Activated T-helper 1 cell treated with anti-CD3 and anti-CD28 coated beads, Interleukin-2, amount 50 U/mL, for 16 hours (primary cell): ENCODE results near the gene IRX6.

ENCODE experiments used
- DNase-seq, 2 donors: peaks; one replicate each; pipeline ENCODE4 v3.0.0-alpha.2; 2020; ENCODE audit warnings: low read depth in 1 of 2, low spot score in 1 of 2

IRX6 gene

DNA sequence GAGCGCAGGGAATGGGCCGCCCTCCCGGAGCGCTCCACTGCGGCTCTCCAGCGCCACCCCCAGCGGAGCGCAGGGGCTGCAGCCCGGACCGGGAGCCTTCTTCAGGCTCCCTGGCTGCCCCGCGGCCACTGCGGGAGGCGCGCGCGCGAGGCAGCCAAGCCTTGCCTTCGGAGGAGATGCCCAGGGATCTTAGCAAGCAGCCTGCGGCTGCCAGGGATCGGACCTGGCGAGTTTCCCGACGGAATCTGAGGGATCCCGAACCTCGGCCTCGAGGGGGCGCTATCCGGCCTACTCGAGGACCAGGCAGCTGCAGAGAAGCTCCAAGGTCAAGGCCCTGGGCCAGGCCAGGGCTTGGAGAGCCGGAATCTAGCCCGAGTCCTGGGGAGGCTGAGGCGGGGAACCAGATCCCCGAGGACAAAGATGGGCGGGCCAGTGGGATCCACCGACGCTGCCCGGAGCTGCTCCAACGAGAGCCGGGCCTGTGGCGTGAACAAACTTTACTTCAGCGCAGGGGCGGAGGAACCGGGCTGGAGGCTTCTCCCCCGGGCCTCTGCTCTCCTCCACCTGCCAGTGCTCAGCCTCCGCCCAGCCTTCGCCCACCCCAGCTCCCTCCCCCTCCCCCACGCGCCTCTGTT is at the start of gene IRX6:
Gene IRX6 (plus strand): TSS at position 567 of the 635 bp plus-strand sequence. CDS start 889 bp downstream, outside the sequence.
- DNase-seq: no peak

DNA sequence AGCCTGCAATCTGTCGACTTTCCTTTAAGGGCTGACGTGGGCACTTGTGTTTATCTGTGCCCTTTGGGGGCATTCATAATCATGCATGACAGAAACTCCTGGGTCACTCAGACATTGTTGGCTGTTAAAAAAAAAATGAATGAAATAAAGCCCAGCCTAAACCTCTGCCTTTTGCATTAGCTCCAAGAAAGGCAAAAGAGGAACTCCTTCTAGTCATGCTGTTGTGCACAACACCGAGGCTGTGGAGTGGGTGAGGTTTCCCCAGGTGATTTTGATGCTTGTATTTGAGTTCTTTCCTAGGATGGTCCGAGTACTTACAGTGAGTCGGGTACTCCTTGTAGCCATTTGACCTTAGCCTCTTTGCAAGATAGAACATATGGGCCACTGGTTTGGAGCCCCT is 49.6 kb upstream of the IRX6 start:
- DNase-seq: no peak

DNA sequence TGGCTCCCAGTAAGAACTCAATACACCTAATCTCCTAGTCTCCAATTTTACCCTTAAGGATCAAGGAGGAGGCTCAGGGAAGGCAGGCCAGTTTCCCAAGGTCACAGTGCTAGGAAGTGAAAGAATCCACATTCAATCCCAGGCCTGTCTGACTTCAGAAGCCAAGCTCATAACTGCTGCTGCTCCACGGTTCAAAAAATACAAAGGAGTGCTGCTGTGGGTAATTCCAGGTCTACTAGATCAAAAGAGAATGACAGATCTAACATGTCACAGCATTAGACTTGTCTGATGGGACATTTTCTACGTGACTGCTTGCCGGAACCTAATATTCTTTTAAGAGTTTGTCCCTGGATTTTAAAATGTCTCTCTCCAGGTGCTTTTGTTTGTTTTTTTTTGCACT is 48.8 kb upstream of the IRX6 start:
- no peak for DNase-seq

DNA sequence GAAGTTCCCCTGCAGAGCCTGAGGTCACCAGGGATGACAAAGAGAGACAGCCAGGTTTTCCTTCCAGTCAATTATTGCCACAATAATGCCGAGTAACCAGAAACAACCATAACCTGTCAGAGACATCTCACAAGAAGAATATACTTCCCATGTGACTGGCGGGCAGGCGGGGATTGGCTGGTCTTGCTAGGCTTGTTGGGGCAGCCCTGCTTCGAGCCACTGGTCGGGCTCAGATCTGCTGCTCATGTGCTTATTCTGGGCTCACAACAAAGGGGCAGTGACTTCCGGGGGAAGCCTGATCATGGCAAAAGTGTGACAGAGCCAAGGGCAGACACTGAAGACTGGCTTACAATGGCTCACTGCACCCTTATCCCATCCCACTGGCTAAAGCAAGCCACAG is 48.1 kb upstream of the IRX6 start:
- no peak for DNase-seq

DNA sequence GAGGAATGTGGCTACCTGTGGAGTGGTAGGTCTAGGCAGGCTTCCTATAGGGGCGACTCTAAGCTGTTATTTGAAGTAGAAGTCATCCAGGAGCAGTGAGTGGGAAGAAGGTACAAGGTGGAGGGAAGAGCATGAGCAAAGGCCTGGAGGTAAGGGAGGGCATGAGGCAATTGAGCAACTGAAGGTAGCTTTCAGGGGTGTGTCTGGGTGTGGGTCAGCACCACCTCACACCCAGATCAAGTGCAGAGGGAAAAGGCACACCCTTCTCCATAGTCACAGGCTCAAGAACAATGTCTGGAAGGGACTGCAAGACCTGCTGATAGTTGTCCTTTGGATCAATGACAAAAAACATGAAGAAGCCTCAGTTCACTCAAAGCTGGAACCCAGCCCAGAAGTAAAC is 46.5 kb upstream of the IRX6 start:
- DNase-seq: no peak

DNA sequence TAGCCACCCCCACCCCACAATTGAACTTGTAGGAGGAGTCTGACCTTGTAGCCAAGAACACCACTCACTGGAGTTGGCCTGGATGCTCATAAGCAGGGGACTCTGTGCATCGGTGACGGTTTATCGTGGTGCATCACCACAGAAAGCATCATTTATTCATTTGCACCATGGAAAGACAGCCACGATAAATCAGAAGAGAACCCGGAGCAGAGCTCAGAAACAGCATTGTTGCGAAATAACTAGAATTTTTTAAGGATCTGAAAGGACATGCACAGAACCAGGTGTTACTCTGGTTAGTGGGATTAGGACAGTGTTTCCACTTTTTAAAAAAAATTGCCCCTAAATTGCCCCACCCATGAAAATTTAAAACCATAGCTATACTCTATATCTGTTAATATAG is 44.4 kb upstream of the IRX6 start:
- no peak for DNase-seq

DNA sequence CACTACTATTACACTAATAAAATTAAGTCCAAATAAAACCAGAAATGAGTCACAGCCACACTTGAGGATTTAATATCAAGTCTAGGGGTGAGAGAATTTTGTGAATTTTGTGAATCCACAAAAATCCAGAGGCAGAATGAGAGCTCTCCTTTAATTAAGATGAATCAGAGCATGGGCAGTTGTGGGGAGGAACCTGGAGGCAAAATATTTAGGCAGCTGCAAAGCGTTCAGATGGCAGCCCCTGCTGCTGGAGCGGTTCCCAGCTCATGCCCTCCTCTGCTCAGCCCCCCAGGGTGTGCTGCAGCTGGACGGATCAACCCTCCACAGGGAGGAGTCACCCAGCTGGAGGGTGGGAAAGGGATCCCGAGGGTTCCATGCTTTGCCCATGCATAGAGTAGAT is 43.4 kb upstream of the IRX6 start:
- no peak for DNase-seq

DNA sequence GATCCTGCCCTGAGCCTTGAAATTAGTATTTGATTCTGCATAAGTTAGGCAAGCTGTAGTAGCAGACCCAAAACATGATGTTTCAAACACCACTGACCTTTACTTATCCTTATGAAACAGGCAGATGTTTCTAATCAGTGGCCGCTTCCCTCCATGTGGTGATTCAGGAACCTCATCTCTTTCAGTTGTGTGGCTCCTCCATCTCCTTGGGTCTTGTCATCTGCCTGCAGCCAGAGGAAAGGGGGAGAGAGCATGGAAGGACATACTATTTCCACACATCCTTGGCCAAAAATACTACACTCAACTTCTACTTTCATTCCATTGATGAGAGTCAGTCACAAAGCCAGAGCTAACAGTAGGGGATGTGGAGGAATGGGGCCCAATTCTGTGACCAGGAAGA is 41.6 kb upstream of the IRX6 start:
- no peak for DNase-seq

DNA sequence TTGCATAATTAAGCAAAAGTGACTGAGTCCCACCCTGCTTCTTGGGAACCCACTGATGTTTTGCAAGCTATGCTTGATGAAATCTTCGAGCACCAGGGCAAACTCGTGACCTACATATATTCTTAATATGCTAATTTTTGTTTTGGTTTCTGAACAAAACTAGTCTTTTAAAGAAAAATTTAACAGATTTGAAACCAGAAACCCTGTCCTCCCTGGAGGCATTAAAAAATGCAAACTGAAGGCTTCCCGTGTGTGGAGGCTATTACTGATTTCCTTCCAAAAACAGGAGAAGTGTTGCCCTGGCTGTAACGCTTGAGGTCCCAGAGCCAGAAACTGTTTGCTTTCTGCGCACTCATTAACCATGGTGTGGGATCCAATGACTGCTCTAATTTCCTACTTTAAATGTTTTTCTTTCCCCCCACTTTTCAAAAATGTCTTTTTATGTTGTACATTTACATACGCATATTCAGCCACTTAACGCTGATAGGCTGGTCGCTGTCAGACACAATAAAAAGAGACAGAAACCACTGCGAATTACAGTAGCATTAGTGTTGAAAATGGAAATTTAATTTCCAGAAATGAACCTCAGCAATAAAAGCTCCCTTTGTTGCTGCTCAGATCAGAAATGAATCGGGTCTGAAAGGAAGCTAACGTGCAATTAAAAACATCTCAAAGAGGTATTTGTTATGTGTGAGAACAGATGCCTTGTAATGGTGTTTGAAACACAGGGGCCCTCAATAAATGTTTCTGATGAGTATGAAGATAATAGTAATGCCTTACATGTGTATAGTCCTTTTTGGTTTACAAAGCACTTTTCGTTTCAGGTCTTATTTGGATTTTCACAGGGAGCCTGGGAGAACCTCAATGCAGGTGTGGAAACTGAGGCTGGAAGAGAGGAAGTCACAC is 39.9 kb upstream of the IRX6 start:
- no peak for DNase-seq

DNA sequence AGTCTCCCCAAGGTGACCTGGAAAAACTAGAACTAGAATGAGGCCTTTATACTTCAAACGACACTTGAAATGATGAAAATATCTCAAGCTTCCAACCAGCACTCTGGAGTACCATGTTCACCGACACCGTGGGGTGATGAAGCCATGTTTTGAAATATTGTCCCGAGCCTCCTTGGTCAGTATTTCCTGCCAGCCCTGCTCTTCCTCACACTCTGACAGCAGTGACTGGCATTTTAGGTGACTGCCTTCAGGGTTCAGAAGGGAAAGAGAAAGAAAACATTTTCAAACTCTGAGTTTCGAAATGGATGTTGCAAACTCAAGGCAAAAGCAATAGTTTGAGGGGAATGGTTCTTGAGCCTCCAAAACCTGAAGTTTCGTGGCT is 39.3 kb upstream of the IRX6 start:
- DNase-seq: no peak

DNA sequence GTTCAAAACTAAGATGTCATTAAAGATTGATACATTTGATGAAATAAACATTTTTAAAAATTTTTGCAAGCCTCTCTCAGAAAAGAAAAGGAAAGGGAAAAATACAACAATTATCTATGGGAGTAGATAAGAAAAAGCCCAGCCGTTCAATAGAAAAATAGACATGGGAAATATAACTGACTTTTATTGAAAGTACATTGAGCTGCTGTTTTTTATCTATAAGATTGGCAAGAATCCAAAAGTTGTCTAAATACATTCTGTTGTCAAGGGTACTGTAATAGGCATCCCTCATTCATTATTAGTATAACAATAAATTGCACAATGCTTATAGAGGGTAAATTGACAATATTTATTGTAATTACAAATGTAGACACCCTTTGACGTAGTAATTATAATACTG is 38.4 kb upstream of the IRX6 start:
- no peak for DNase-seq

DNA sequence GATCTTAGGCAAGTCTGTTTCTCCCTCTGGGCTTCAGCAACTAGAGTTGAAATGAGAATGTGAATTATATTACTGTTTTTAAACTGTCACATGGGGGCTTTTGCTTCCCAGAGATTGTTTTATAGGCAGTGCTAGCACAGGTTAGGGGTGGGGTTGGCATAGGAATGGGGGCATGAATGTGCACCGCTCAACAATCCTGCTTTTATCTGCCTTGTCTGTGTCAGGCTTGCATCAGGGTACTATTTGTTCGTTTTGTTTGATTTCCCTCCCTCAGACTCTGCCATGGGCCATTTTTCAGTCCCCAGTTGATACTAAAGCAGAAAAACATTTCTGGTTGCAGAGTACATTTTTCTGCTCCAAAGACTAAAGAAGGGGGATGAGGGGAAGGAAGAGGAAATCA is 34.6 kb upstream of the IRX6 start:
- no peak for DNase-seq

DNA sequence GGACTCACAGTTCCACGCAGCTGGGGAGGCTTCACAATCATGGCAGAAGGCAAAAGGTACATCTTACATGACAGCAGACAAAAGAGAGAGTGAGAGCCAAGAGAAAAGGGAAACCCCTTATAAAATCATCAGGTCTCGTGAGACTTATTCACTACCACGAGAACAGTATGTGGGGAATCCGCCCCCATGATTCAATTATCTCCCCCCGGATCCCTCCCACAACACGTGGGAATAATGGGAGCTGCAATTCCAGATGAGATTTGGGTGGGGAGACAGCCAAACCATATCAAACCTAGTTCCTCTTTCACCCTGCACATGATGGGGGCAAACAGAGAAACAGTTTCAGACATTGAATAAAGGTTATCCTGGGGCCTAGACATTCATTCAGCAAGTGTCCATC is 32.2 kb upstream of the IRX6 start:
- DNase-seq: no peak

DNA sequence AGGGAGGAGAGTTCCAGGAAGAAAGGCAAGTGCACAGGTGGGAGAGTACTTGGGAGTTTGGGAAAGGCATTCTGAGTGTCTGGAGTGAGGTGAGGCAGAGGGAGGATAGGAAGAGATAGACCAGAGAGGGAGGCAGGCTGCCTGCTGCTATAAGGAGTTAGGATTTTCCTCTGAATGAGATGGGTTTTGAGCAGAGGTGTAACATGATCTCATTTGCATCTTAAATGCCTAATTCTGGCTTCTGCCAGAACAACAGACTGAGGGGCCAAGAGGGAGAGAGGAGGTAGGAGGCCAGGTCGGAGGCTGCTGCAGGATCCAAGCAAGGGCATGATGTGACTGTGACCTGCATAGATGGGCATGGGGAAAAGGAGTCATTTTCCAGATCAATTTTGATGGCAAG is 31.5 kb upstream of the IRX6 start:
- no peak for DNase-seq

DNA sequence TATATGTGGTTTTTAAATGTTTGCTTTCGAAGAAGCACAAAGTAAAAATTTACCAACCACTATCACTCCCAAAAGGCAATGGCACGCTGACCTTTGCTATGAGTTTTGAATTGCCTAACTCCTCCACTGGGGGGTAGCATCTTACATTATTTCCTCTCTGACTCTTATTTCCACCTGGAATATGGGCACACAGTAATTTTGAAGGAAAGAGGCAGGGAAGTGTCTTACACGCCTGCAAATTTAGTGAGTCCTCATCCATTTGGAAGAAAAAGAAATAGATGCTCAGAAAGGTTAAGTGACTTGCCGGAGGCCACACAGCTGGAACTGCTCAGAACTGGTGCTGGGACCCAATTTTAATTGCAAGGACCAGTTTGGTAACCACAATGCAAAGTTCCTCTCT is 29.9 kb upstream of the IRX6 start:
- no peak for DNase-seq

DNA sequence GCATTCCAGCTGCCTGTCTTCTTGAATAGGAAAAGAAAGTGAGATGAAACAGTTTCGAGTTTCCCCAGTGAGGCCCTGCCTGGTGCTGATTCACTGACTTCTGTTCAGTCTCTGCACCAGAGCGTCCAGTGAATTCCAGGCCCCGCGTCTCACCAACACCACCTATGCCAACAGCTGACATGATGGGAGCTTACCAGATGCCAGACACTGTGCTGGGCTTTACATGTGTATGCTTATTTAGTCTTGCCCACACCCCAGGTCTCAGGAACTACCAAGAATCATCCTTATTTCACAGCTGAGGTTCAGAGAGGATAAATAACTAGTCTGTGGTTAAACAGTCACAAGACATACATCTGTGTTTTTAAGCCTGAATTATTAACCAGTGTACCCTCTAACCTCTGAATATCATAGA is 29.1 kb upstream of the IRX6 start:
- DNase-seq: no peak

DNA sequence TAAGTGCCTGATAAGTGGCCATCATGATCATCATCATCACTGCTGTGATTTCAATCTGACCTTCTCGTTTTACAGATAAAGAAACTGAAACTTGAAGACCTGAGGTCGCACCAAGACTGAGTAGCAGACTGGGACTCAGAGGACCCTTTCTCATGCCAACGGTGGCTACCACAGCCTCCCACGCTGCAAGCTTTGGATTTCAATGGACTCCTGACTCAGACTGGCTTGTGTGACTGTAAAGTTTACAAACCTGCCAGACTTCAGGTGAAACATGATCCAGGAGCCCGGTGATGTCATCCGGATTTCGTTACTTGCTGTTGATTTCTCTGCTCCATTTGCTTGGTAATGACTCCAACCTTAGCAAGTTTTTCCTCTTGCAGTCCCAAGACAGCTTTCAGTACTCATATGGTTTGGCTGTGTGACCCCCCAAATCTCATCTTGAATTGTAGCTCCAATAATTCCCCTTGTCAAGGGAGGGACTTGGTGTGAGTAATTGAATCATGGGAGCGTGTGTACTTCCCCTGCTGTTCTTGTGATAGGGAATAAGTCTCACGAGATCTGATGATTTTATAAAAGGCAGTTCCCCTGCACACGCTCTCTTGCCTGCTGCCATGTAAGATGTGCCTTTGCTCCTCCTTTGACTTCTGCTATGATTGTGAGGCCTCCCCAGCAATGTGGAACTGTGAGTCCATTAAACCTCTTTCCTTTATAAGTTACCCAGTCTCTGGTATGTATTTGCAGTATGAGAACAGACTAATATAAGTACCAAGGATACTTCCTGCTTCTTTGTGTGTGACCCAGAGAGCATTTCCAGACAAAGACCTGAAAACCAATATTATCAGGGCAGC is 26.7 kb upstream of the IRX6 start:
- no peak for DNase-seq

DNA sequence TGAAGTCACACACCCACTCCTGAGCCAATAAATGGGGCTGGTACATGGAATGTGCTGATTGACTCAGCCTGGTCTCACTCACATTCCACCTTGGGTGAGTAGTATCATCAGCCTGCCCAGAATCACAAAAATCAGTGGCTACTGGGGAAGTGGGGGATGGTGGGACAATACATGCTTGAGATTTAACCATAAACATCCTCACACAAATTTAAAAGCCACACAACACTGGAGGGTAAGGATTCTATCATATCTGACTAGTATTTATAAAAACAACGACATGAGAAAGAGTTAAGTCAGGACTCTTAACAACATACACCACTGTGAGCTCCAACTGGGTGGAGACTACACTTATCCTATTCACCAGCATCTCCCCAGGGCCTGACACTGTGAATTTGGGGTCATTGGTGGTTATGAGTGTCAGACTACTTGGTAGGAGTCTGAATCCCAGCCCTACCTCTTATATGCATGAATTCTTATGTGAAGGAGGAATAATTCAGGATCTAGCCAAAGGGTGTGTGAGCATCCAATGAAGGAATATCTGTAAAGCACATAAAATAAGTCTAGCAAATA is 26.0 kb upstream of the IRX6 start:
- no peak for DNase-seq

DNA sequence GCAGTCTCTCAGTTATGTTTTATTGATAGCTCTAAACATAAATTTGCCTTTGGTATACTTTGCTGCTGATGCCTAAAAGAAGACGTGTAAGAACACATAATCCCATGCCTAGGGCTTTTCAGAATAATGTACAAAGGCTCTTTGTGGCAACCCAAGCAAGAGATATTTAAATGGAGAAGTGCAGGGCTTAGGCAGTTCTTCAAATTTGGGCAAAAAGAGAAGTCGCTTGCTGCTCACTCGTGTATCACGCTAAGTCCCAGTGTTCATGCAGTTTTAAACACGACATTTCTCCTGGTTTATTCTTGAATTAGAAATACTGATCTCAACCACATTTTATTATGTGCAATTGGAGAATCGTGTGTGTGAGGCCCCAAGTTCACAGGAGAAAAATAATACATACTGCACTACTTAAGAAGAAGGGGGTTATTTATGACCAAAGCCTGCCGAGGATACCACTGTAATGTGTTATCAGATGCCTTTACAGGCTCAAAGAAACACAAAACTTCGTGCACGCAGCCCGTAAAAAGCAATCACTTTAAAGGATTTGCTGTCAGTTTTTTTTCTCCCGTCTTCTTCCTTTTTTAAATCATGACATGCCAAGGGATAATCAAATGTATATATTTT is 22.5 kb upstream of the IRX6 start:
- no peak for DNase-seq

DNA sequence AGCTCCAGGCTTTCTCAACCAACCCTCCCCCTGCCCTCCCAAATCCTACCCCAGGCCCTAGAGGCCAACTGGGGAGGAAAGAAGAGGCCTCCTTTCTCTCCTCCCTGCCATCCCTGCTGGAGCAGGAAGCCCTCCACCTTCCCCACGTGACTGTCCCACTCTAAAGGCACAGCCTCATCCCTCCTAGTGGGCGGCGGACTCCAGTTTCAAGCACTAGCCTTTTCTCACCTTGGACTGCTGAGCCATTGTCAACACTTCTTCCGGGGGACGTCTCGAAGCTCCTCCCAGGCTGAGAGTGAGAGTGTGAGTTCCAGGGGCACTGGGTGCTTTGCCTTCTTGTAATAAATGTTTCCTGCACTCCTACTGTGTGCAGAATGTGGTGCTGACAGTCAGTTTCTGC is 21.4 kb upstream of the IRX6 start:
- DNase-seq: no peak

DNA sequence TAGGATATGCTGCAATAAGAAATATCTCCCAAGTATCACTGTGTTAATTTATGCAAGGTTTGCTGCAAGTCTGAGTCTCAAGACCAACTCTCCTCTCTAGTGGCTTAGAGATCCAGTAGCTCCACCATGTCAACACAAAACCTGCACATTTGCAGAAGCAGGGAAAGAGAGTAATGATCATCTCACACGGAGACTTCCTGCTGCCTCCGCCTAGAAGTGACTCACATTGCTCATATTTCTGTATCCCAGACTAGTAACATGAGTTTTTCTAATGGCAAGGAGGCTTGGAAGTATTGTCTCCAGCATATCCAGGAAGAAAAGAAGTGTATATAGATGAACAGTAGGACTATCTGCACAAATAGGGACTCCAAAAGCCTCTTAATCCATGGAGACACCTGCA is 15.0 kb upstream of the IRX6 start:
- no peak for DNase-seq
